ENCODE data around the gene WDR43. TPM values are rescaled to one million over a fixed set of nuclear protein-coding genes. Genes with fewer than 3 reads are reported as not detected.

Gene WDR43
- polyA plus RNA-seq, 1 of the 3 experiments (the other 2 are of a cell fraction): 35.1 TPM

- no peaks in the 10 kb centered on the region for H3K27me3 ChIP-seq (ENCODE audit: insufficient read depth)
- peaks cover 28% of the 10 kb centered on the region for H3F3A ChIP-seq (replicated peaks; ENCODE audit: insufficient read depth)
- no peaks in the 10 kb centered on the region for H3K9me3 ChIP-seq
- H3K79me2 ChIP-seq (ENCODE audit: insufficient read depth): no peaks in the 10 kb centered on the region
- no peaks in the 10 kb centered on the region for H3K9me2 ChIP-seq
- H3K4me1 ChIP-seq (ENCODE audit: control insufficient read depth in 1 of 2, insufficient read depth in 2 of 2, low read depth in 1 of 2, low read length in 1 of 2): peaks cover 0 to 3% of the 10 kb centered on the region in 2 experiments; a peak in 2 of 4 replicates
- no peak overlapping the region for H3K4me2 ChIP-seq
- no peak overlapping the region for H3K4me3 ChIP-seq (ENCODE audit: low read depth in 2 of 2, low read length in 1 of 2)
- POLR2A ChIA-PET: no interaction called here
- no peak for DNase-seq
- 89% methylated on average over 11 of the region's 11 CpGs for WGBS (ENCODE audit: low lambda C conversion rate)
- H3K27ac ChIP-seq (ENCODE audit: low read depth in 2 of 2, low read length in 1 of 2): no peak overlapping the region
- TF ChIP-seq REST (IDR thresholded peaks at IDR 0.05; ENCODE audit: low read depth, low read length) (no peak), MXI1 (IDR thresholded peaks at IDR 0.05; ENCODE audit: low read depth, low read length) (no peak), IRF3 (IDR thresholded peaks at IDR 0.05; ENCODE audit: low read depth, low read length) (no peak), RCOR1 (IDR thresholded peaks at IDR 0.05; ENCODE audit: low read length) (no peak), USF2 (IDR thresholded peaks at IDR 0.05; ENCODE audit: borderline replicate concordance, low read depth, low read length) (no peak), NRF1 (IDR thresholded peaks at IDR 0.05; ENCODE audit: low read depth, low read length) (no peak), SMC3 (IDR thresholded peaks at IDR 0.05; ENCODE audit: low read depth, low read length) (no peak), YY1 (IDR thresholded peaks at IDR 0.05; ENCODE audit: low read depth) (no peak), CHD2 (IDR thresholded peaks at IDR 0.05; ENCODE audit: low read length, partially characterized antibody) (no peak), FOSL2 (IDR thresholded peaks at IDR 0.05; ENCODE audit: borderline replicate concordance, low read depth) (no peak), EP300 (IDR thresholded peaks at IDR 0.05; ENCODE audit: borderline replicate concordance in 1 of 2, low read depth in 1 of 2, low read length in 1 of 2) (no peak), GABPA (IDR thresholded peaks at IDR 0.05; ENCODE audit: low read depth) (no peak), RFX5 (IDR thresholded peaks at IDR 0.05; ENCODE audit: low read length) (no peak), RAD21 (IDR thresholded peaks at IDR 0.05; ENCODE audit: low read length) (no peak)
- H3K36me3 ChIP-seq (replicated peaks in 1 of 2; ENCODE audit: control insufficient read depth in 1 of 2, insufficient read depth in 2 of 2, low read length in 1 of 2): peaks cover 45 to 49% of the 10 kb centered on the region in 2 experiments
- no peaks in the 10 kb centered on the region for H4K20me1 ChIP-seq (ENCODE audit: insufficient read depth)
- H2AFZ ChIP-seq (ENCODE audit: low read depth): no peak overlapping the region
- CTCF ChIA-PET: interaction anchor here (0.7 to 1.8 kb wide), 5 partner anchors 9 to 390 kb away, joined by 3 to 6 read pairs (median 4); no protein-coding TSS in a partner anchor
- no peak overlapping the region for H3K9ac ChIP-seq
Observed at GRCh38 chr2:28949617-28950305, 55.3 kb downstream of the WDR43 start.
